ENCODE data around the gene FSTL5.

DNA sequence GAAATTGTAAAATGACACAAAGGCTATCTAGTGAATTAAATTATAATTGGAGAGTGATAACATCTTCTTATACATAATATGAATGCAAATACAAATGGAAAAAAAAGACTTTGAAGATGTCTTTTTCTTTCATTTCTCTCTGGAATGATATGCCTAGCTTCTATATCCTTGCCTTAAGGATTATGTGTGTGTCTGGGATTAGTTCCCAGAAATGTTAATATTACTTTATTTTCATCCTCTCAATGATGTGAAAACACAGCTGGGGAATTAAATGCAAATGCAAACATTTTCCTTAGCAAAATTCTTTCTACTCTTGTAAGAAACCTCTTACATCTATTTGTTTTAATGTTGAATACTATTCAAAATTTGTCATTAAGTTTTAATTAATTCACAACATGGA is 441.9 kb downstream of the FSTL5 start:
- TF ChIP-seq EZH2phosphoT487 (IDR thresholded peaks at IDR 0.05; ENCODE audit: borderline replicate concordance) (no peak), POLR2A (IDR thresholded peaks at IDR 0.05; ENCODE audit: borderline replicate concordance, extremely low read depth, insufficient read depth, insufficient read length) (no peak), JUND (IDR thresholded peaks at IDR 0.05) (no peak), EGR1 (IDR thresholded peaks at IDR 0.05; ENCODE audit: low read depth) (no peak), SIN3A (IDR thresholded peaks at IDR 0.05; ENCODE audit: low read depth) (no peak), RAD21 (IDR thresholded peaks at IDR 0.05; ENCODE audit: low read depth) (no peak), POLR2AphosphoS5 (IDR thresholded peaks at IDR 0.05; ENCODE audit: low read depth, low read length) (no peak), YY1 (IDR thresholded peaks at IDR 0.05; ENCODE audit: extremely low read depth, insufficient replicate concordance, low read depth, low read length) (no peak), FOSL1 (IDR thresholded peaks at IDR 0.05; ENCODE audit: low read depth) (no peak), ZFX (IDR thresholded peaks at IDR 0.05) (no peak)
- TF ChIP-seq, protein P1, sequence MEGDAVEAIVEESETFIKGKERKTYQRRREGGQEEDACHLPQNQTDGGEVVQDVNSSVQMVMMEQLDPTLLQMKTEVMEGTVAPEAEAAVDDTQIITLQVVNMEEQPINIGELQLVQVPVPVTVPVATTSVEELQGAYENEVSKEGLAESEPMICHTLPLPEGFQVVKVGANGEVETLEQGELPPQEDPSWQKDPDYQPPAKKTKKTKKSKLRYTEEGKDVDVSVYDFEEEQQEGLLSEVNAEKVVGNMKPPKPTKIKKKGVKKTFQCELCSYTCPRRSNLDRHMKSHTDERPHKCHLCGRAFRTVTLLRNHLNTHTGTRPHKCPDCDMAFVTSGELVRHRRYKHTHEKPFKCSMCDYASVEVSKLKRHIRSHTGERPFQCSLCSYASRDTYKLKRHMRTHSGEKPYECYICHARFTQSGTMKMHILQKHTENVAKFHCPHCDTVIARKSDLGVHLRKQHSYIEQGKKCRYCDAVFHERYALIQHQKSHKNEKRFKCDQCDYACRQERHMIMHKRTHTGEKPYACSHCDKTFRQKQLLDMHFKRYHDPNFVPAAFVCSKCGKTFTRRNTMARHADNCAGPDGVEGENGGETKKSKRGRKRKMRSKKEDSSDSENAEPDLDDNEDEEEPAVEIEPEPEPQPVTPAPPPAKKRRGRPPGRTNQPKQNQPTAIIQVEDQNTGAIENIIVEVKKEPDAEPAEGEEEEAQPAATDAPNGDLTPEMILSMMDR (IDR thresholded peaks at IDR 0.05 in 2 of 3, conservative IDR thresholded peaks at IDR 0.05 in 1 of 3; ENCODE audit: borderline replicate concordance in 1 of 3, insufficient read depth in 1 of 3, low read depth in 2 of 3, low read length in 2 of 3) = no peak
- TF ChIP-seq, protein P2, sequence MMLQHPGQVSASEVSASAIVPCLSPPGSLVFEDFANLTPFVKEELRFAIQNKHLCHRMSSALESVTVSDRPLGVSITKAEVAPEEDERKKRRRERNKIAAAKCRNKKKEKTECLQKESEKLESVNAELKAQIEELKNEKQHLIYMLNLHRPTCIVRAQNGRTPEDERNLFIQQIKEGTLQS (IDR thresholded peaks at IDR 0.05) = no peak
